Left ventricle myocardium inferior (tissue), 1 donor: ENCODE results near the gene ACSS1. TPM values are rescaled to one million over a fixed set of nuclear protein-coding genes. Genes with fewer than 3 reads are reported as not detected.

Experiments
- DNase-seq: peaks from one replicate; pipeline ENCODE4 v3.0.0-alpha.2; 2020
- H3K27ac ChIP-seq: fragments of 200-600 bp; replicated peaks from 2 replicates; pipeline ENCODE4 v1.8.0; 2021
- H3K27me3 ChIP-seq: fragments of 200-600 bp; 2 replicates; pipeline ENCODE4 v1.8.0; 2021; ENCODE audit warnings: low read depth
- H3K36me3 ChIP-seq: fragments of 200-600 bp; 2 replicates; pipeline ENCODE4 v1.8.0; 2021
- H3K4me1 ChIP-seq: fragments of 200-600 bp; 2 replicates; pipeline ENCODE4 v1.8.0; 2021
- H3K4me3 ChIP-seq: fragments of 200-600 bp; 2 replicates; pipeline ENCODE4 v1.8.0; 2021; ENCODE audit warnings: mild to moderate bottlenecking, moderate library complexity
- H3K9me3 ChIP-seq: fragments of 200-600 bp; replicated peaks from 2 replicates; pipeline ENCODE4 v1.8.0; 2021
- intact Hi-C: fragments of 100-400 bp; cut with micrococcal nuclease; formaldehyde crosslinking; loops from one replicate; pipeline ENCODE4 v1.11.0; 2022
- total RNA-seq: library from RNA; stranded (reverse); fragmentation: NEBNext Ultra II Directional; extraction: Animal tissue kit (Norgen Biotek cat#: 25700); gene quantifications from one replicate; pipeline ENCODE4 v1.2.1, GENCODE V29; 2021
- TF ChIP-seq, protein P1 (sequence below): fragments of 200-600 bp; IDR thresholded peaks from 2 replicates; pipeline ENCODE4 v1.8.0; 2021; ENCODE audit warnings: antibody characterized with exemption, mild to moderate bottlenecking, borderline replicate concordance
- donor health status: DM: no; HTN: yes; CAD: no; lungs with severe emphysema.

ACSS1 gene
- total RNA-seq, 1 donor from 2014 or later: 159 TPM

DNA sequence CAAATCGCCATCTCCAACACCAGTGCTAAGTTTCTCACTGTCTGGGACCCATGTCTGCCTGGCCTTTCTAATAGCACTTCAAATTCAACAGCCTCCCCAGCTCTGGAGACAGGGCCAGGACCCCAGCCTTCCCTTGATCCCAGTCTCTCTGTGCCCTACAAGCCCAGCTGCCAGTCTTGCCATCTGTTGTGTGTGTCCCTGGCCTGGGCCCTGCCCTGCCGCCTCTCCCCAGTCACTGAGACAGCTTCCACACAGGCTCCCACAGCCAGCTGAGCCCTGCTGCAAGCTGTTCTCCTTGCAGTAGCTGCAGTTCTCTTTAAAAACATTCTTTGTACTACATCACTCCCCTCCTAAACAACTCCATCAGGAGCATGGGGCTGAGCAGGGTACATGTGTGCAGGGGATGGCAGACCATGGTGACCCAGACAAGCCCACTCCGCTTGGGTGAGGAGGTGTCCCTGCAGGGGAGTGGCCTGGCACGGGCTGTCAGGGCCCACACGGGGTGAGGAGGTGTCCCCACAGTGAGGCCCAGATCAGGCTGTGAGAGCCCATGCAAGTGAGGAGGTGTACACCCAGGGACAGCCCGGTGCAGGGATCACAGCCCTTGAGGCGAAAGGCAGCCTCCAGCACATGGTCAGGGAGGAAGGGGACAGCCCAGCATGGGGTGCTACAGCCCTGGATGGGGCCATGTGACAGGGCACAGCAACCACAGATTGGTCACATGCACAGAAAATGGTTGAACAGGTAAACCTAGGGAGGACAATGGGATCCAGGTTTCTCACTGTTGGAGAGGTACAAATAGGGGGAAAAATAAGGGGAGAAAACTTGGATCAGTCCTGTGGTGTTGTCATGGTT lies 92.6 kb downstream of the ACSS1 start:
- Histone ChIP-seq H3K9me3 (no peaks in the 10 kb centered on the region), H3K4me3 (no peak overlapping the region), H3K27ac (no peak overlapping the region), H3K36me3 (peaks cover 82% of the 10 kb centered on the region), H3K4me1 (peaks cover 2% of the 10 kb centered on the region), H3K27me3 (no peaks in the 10 kb centered on the region)
- no peak for DNase-seq
- TF ChIP-seq, protein P1, sequence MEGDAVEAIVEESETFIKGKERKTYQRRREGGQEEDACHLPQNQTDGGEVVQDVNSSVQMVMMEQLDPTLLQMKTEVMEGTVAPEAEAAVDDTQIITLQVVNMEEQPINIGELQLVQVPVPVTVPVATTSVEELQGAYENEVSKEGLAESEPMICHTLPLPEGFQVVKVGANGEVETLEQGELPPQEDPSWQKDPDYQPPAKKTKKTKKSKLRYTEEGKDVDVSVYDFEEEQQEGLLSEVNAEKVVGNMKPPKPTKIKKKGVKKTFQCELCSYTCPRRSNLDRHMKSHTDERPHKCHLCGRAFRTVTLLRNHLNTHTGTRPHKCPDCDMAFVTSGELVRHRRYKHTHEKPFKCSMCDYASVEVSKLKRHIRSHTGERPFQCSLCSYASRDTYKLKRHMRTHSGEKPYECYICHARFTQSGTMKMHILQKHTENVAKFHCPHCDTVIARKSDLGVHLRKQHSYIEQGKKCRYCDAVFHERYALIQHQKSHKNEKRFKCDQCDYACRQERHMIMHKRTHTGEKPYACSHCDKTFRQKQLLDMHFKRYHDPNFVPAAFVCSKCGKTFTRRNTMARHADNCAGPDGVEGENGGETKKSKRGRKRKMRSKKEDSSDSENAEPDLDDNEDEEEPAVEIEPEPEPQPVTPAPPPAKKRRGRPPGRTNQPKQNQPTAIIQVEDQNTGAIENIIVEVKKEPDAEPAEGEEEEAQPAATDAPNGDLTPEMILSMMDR: no peak
- intact Hi-C loops: no loop called here

DNA sequence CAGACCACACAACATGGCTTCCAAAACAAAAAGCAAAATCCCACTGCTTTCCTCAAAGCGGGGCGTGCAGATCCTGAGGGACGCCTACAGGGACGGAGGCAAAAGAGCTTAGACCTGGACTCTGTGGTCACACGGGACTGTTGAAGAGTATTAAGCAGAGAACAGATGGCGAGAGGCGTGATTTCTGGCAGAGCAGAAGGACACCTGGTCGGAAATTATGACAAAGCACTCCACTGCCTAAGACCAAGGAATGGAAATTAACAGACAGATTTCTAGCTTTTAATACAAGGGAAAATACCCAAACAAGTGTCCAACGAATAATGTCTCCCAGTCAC lies 93.5 kb downstream of the ACSS1 start:
- no peaks in the 10 kb centered on the region for H3K9me3 ChIP-seq
- no peak overlapping the region for H3K27ac ChIP-seq
- H3K4me3 ChIP-seq: no peak overlapping the region
- peaks cover 10% of the 10 kb centered on the region for H3K4me1 ChIP-seq
- intact Hi-C loops: no loop called here
- no peaks in the 10 kb centered on the region for H3K27me3 ChIP-seq
- DNase-seq: no peak
- TF ChIP-seq, protein P1: no peak
- peaks cover 78% of the 10 kb centered on the region for H3K36me3 ChIP-seq

DNA sequence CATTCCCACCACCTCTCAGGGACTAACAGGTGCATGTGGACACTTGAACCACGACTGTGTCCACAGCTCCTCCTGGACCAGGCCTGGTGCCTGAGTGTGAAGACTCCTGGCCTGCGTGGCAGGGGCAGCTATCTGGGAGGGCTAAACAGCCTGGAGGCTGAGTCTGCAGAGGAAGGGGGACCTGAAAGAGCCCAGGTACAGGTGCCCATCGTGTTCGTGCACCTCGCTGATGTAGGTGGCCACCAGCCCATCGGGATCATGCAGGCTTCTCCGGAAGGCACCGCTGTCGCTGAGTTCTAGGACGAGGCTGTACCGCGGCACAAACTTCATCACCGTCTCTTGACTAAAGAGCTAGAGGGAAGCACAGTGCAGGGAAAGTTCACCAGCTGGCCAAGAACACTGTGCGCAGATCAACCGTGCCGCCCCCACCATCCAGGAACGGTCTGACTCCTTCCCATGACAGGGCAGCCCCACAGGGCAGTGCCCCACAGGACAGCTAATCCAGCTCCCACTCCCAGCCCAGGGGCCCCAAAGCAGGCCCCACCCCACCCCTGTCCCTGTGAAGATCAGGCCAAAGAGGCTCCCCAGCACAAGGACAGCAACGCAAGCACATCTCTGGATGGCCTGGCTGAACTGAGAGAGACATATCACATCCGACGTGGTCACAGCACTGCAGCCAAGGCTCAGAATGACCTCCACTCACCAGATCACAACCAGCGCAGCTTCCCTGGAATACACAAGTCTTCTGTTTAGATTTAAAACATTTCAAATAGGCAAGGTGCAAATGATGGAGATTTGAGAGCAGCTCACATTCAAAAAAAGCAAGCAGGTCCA lies 94.0 kb downstream of the ACSS1 start:
- peaks cover 10% of the 10 kb centered on the region for H3K4me1 ChIP-seq
- DNase-seq: no peak
- H3K27me3 ChIP-seq: no peaks in the 10 kb centered on the region
- no peaks in the 10 kb centered on the region for H3K9me3 ChIP-seq
- no peak overlapping the region for H3K4me3 ChIP-seq
- peaks cover 75% of the 10 kb centered on the region for H3K36me3 ChIP-seq
- intact Hi-C loops: no loop called here
- TF ChIP-seq, protein P1: no peak
- no peak overlapping the region for H3K27ac ChIP-seq

DNA sequence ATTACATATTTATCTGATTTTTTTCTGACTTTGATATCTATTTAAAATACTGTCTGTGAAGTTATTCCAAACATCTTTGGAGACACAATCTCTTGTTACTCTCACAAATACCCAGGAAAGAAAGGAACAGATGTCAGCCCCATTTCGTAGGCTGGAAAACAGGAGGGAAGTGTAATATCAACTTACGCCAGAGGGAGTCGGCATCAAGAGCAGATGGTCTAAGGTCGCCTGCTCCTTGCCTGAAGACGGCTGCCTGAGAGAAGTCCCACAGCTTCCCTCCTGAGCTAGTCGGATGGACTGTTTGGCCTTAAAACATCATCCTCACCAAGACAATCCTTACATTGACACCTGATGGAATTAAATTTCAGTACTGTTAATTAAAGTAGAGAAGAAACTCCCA lies 95.4 kb downstream of the ACSS1 start:
- Histone ChIP-seq H3K9me3 (no peaks in the 10 kb centered on the region), H3K4me3 (no peak overlapping the region), H3K36me3 (peaks cover 69% of the 10 kb centered on the region), H3K27me3 (no peaks in the 10 kb centered on the region), H3K4me1 (peaks cover 10% of the 10 kb centered on the region), H3K27ac (no peak overlapping the region)
- no peak for DNase-seq
- intact Hi-C loops: no loop called here
- TF ChIP-seq, protein P1: no peak

DNA sequence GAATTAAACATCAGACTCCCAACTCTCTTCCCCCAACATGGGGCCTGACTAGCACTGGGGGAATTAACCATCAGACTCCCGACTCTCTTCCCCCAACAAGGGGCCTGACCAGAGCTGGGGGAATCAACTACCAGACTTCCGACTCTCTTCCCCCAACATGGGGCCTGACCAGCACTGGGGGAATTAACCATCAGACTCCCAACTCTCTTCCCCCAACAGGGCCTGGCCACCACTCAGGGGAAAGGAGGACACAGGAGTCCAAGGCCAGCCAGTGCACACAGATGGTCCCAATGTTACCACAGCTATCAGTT lies 95.8 kb downstream of the ACSS1 start:
- intact Hi-C loops: no loop called here
- H3K4me1 ChIP-seq: peaks cover 10% of the 10 kb centered on the region
- TF ChIP-seq, protein P1: no peak

More for the DNA sequence above, 95.8 kb downstream of the ACSS1 start:
- Histone ChIP-seq H3K27ac (no peak overlapping the region), H3K9me3 (no peaks in the 10 kb centered on the region), H3K4me3 (no peak overlapping the region), H3K36me3 (peaks cover 65% of the 10 kb centered on the region), H3K27me3 (no peaks in the 10 kb centered on the region)
- no peak for DNase-seq
